HG03039 (cell line): ENCODE measurements around the gene MAN2A2.

Experiments used
- ATAC-seq: cut with Tn5 transposase; IDR thresholded peaks from one replicate; pipeline ENCODE4 v1.9.1; 2021; ENCODE audit warnings: mild to moderate bottlenecking, moderate library complexity; ENCODE audit not compliant: unreplicated experiment

The MAN2A2 gene

DNA sequence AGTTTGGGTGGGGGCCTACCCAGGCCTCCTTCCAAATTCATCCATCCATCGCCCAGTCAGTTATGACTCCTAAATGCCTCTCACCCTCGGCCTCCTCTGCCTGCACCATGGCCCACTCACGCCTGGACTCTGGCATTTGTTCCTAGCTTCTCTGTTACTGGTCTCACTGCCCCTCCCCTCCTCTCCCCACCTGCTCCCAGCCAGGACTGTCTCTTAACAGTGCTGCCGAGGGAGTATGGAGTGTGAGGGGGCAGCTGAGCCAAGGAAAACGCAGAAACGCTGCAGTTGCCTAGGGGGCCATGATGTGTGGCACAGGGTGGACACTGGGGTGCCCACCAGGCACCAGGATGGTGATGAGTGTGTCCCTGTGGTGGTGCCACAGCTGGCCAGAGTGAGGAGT, 54.7 kb downstream of the MAN2A2 start:
- ATAC-seq, result no peak

DNA sequence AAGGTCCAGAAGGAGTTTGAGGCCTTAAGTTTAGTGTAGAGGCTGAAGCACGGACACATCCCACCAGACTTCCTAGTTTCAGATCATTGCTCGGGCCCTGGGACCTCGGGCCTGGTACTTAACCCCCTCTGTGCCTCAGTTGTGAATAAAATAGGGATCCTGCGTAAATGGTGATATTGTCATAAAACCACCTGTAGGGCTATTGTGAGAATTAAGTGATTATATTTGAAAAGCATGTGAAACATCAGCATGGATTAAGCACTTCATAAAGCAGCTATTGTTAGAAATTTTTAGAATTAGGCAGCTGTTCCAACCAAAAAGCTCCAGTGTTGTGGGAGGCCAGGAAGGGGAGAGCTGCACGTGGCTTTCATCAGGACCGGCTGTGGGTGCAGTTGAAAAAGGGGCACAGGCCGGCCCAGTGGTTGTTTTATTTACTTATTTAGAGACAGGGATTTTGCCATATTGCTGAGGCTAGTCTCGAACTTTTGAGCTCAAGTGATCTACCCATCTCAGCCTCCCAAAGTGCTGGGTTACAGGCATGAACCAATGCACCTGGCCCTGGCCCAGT, 56.0 kb downstream of the MAN2A2 start:
- ATAC-seq, result no peak

DNA sequence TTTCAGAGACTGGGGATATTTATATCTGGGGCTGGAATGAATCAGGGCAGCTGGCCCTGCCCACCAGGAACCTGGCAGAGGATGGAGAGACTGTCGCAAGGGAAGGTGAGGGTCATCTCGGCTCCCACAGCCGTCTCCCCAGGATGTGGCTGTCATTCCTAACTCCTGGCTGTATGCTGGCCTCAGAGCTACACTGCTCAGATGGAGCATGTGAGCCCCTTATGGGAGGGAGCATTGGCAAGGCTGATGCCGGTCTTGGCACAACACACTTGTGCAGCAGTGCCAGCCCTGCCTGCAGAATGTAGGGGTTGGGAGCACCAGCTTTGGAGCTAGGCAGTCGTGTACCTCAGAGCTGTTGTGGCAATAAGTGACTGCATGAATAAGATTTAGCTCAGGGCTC, 56.8 kb downstream of the MAN2A2 start:
- ATAC-seq, result no peak

GRCh38 chr15:90960298-90961091, 57.4 kb downstream of the MAN2A2 start:
- no peak for ATAC-seq

DNA sequence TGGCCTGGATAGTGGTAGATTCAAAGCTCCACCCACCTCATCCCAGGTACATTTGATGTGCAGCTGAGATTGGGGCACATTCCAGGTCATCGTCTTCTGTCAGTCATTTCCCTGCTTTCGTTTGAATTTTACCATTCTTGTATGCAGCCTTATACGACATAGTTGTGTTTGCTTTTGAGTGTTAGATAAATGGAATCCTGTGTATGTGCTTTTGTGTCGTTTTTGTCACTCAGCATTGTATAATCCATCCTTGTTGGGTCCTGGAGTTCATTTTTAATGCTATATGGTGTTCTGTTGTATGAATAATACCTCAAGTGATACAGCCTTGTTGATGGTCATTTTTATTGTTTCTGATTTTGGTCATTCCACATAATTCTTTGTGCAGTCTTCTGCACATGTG, 58.9 kb downstream of the MAN2A2 start:
- ATAC-seq, result no peak

DNA sequence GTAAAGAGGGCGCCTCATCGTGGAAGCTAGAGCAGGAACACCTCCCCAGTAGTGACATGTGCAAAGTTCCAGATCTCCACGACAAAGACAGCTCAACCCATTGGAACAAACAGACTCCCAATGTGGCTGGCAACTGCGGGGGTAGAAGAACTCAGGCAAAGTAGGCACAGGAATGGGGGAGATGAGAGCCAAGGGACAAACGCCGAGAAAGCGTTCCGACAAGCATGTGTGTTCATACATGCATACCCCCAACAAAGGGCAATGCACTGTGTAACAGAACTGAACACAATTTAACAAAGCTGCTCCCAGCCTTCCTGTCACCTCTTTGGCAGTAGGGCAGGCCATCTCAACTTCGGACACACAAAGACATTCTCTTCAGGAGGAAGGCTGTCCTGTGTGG, 63.2 kb downstream of the MAN2A2 start:
- ATAC-seq, result no peak

GRCh38 chr15:90967206-90967605, 64.1 kb downstream of the MAN2A2 start:
- ATAC-seq, result no peak

- no peak for ATAC-seq
These were observed 65.3 kb downstream of the MAN2A2 start for GRCh38 chr15:90968434-90968833.

GRCh38 chr15:90970274-90970673, 67.2 kb downstream of the MAN2A2 start:
- no peak for ATAC-seq

GRCh38 chr15:90972133-90972532, 69.0 kb downstream of the MAN2A2 start:
- ATAC-seq, result no peak
